GM21381 (cell line): ENCODE data around the gene STATH.
"Not testable (repeated sequence)": the region's sequence is repeated elsewhere in the genome, so short reads cannot be mapped to it uniquely, and the experiment has no call there.

Experiments used
- ATAC-seq: cut with Tn5 transposase; IDR thresholded peaks from one replicate; pipeline ENCODE4 v1.9.1; 2021; ENCODE audit warnings: mild to moderate bottlenecking, moderate library complexity; ENCODE audit not compliant: unreplicated experiment

STATH gene

GRCh38 chr4:69995526-69996016, at the start of gene STATH:
Gene STATH (plus strand): TSS chr4:69995966. CDS start chr4:69998438, 2,472 bp downstream.
- ATAC-seq, result no peak

- no peak for ATAC-seq
Observed at GRCh38 chr4:69951602-69952001, 44.2 kb upstream of the STATH start.

GRCh38 chr4:69957209-69957608, 38.6 kb upstream of the STATH start:
- ATAC-seq, result no peak

- no peak for ATAC-seq
Observed at GRCh38 chr4:69965628-69966027, 30.1 kb upstream of the STATH start, which contains the start of gene CSN2. Gene CSN2 (minus strand): TSS chr4:69965728. CDS start chr4:69960995, 4,733 bp downstream.

GRCh38 chr4:69970071-69970470, 25.7 kb upstream of the STATH start:
- ATAC-seq, result no peak

- no peak for ATAC-seq
Observed at GRCh38 chr4:69974631-69975030, 21.1 kb upstream of the STATH start.

GRCh38 chr4:69977582-69977981, 18.2 kb upstream of the STATH start:
- ATAC-seq, result no peak

- no peak for ATAC-seq
Observed at GRCh38 chr4:69984030-69984443, 11.7 kb upstream of the STATH start.

GRCh38 chr4:69986663-69987062, 9.1 kb upstream of the STATH start:
- no peak for ATAC-seq

- ATAC-seq, result no peak
Observed at GRCh38 chr4:69991016-69991415, 4.8 kb upstream of the STATH start.

- no peak for ATAC-seq
Observed at GRCh38 chr4:69994782-69995181, 984 bp upstream of the STATH start.

- no peak for ATAC-seq
Observed at GRCh38 chr4:69999420-69999819, 3.7 kb downstream of the STATH start.

GRCh38 chr4:70000711-70001110, 4.9 kb downstream of the STATH start:
- ATAC-seq, result no peak

GRCh38 chr4:70002507-70002906, 6.7 kb downstream of the STATH start:
- ATAC-seq, result no peak

- no peak for ATAC-seq
Observed at GRCh38 chr4:70008771-70009170, 13.0 kb downstream of the STATH start.

- ATAC-seq, result not testable (repeated sequence)
Observed at GRCh38 chr4:70019006-70019405, 23.2 kb downstream of the STATH start.

GRCh38 chr4:70023218-70023617, 27.5 kb downstream of the STATH start:
- ATAC-seq, result no peak

GRCh38 chr4:70027011-70027410, 31.2 kb downstream of the STATH start:
- ATAC-seq, result no peak

GRCh38 chr4:70028159-70028558, 32.4 kb downstream of the STATH start, which contains the start of gene HTN3:
Gene HTN3 (plus strand): TSS chr4:70028459. CDS start chr4:70030741, 2,282 bp downstream.
- ATAC-seq, result not testable (repeated sequence)

- not testable (repeated sequence) for ATAC-seq
Observed at GRCh38 chr4:70037559-70037958, 41.8 kb downstream of the STATH start.

GRCh38 chr4:70039928-70040327, 44.2 kb downstream of the STATH start:
- ATAC-seq, result not testable (repeated sequence)

GRCh38 chr4:70041652-70042286, 46.0 kb downstream of the STATH start:
- ATAC-seq, result no peak

- ATAC-seq, result not testable (repeated sequence)
Observed at GRCh38 chr4:70050138-70050537, 54.4 kb downstream of the STATH start, which contains the start of gene HTN1. Gene HTN1 (plus strand): TSS chr4:70050438. CDS start chr4:70053077, 2,639 bp downstream.
